A673 (cell line): ENCODE results near the gene RNF111.

Source experiments
- CTCF ChIP-seq: fragments of 300-800, 200-600 bp; sonication (generic); conservative IDR thresholded peaks from 2 replicates; pipeline ENCODE4 v1.5.1; 2017; ENCODE audit warnings: low read depth, mild to moderate bottlenecking, antibody characterized with exemption, low read length, moderate library complexity, mixed read lengths
- EZH2 ChIP-seq: fragments of 200-600 bp; sonication (generic); IDR thresholded peaks from 2 replicates; pipeline ENCODE4 v1.6.1; 2017; ENCODE audit warnings: borderline replicate concordance, low read depth, mild to moderate bottlenecking, mixed read lengths, antibody characterized with exemption, low read length; ENCODE audit not compliant: poor library complexity, severe bottlenecking

GRCh38 chr15:58988006-58988785, 733 bp downstream of the RNF111 start:
- TF ChIP-seq CTCF (no peak), EZH2 (no peak)
